Astrocyte of the cerebellum (primary cell): Measurements from ENCODE around the gene ADIPOR2.

Source experiments
- DNase-seq: peaks from one replicate; pipeline ENCODE4 v3.0.0-alpha.2; 2011; ENCODE audit warnings: low read depth
- H3K4me3 ChIP-seq: 2 replicates; pipeline ENCODE4 v1.5.1; 2011; ENCODE audit warnings: mild to moderate bottlenecking, low read depth, low read length, moderate library complexity
- in situ Hi-C: cut with HindIII; loops from 2 replicates; pipeline ENCODE4 v1.10.0; 2017; ENCODE audit warnings: low sequenced_read_pairs
- TF ChIP-seq, protein P1 (sequence below): IDR thresholded peaks from 2 replicates; pipeline ENCODE4 v1.5.1; 2012; ENCODE audit warnings: low read length, low read depth, moderate library complexity, mild to moderate bottlenecking; ENCODE audit errors: missing control alignments

Gene ADIPOR2

GRCh38 chr12:1690578-1691122 is at the start of gene ADIPOR2:
Gene ADIPOR2, plus strand, starts transcription at chr12:1691070. Its CDS starts 63,274 bp downstream, at chr12:1754344.
- in situ Hi-C loops, result no loop called here
- TF ChIP-seq, protein P1, sequence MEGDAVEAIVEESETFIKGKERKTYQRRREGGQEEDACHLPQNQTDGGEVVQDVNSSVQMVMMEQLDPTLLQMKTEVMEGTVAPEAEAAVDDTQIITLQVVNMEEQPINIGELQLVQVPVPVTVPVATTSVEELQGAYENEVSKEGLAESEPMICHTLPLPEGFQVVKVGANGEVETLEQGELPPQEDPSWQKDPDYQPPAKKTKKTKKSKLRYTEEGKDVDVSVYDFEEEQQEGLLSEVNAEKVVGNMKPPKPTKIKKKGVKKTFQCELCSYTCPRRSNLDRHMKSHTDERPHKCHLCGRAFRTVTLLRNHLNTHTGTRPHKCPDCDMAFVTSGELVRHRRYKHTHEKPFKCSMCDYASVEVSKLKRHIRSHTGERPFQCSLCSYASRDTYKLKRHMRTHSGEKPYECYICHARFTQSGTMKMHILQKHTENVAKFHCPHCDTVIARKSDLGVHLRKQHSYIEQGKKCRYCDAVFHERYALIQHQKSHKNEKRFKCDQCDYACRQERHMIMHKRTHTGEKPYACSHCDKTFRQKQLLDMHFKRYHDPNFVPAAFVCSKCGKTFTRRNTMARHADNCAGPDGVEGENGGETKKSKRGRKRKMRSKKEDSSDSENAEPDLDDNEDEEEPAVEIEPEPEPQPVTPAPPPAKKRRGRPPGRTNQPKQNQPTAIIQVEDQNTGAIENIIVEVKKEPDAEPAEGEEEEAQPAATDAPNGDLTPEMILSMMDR, result no peak
- peak; percentile 94 for DNase-seq
- peak within 1 kb of the TSS; percentile 81 for H3K4me3 ChIP-seq

- in situ Hi-C loops, result no loop called here
- DNase-seq, result no peak
- TF ChIP-seq, protein P1, result no peak
- no peak overlapping the region for H3K4me3 ChIP-seq
These were observed 48.4 kb upstream of the ADIPOR2 start for GRCh38 chr12:1642513-1642912.

GRCh38 chr12:1643043-1643442 is 47.8 kb upstream of the ADIPOR2 start:
- no peak for DNase-seq
- H3K4me3 ChIP-seq, result no peak overlapping the region
- in situ Hi-C loops, result no loop called here
- TF ChIP-seq, protein P1, result no peak

- TF ChIP-seq, protein P1, result no peak
- no peak overlapping the region for H3K4me3 ChIP-seq
- no peak for DNase-seq
- in situ Hi-C loops, result no loop called here
These were observed 46.9 kb upstream of the ADIPOR2 start for GRCh38 chr12:1643905-1644533.

DNA sequence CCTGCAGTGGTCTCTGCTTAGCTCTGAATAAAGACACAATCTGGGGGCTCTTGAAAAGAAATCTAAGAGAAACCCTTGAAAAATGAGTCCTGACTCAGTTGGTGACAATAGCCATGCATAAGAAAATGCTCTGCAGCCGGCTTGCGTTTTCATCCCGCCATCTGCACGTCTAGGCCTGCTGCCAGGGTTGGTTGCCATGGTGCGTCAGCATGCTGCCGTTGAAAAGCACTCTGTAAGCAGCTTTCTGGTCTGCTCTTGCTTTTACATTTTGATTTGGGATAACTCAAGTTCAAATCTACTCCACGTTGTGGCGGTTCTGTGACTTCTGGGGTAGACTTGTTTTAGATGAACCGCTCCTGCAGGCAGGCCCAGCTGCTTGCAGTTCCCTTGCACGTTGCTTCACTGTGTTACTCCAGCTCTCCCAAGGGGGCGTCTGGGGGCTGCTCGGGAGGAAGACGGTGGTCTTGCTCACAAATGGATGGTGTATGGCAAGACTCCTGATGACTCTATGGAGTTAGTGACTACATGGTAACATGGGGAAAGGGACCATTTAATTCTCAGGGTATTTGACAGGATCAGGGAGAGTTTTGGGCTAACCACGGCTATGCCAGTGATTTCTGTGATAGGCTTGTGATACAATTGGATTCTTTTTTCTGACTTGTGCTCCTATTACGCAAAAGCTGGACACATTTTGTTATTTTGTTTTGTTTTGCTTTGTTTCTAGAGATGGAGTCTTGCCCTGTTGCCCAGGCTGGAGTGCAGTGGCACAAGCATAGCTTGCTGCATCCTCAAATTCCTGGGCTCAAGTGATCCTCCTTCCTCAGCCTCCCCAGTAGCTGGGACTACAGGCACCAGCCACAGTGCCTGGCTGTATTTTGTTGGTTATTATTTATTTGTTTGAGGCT is 46.1 kb upstream of the ADIPOR2 start:
- TF ChIP-seq, protein P1, result no peak
- peak; percentile 72 for DNase-seq
- in situ Hi-C loops, result no loop called here
- no peak overlapping the region for H3K4me3 ChIP-seq

GRCh38 chr12:1645819-1646218 is 45.1 kb upstream of the ADIPOR2 start:
- TF ChIP-seq, protein P1, result no peak
- no peak overlapping the region for H3K4me3 ChIP-seq
- no peak for DNase-seq
- in situ Hi-C loops, result no loop called here
